HEK293 (cell line): ENCODE data around the gene SPPL2B.

Experiments
- MZF1 ChIP-seq: fragments of 450-650 bp; formaldehyde crosslinking; IDR thresholded peaks from 2 replicates; pipeline ENCODE4 v1.5.1; 2017; ENCODE audit warnings: missing biosample characterization, missing genetic modification characterization, borderline replicate concordance
- OVOL3 ChIP-seq: fragments of 450-650 bp; formaldehyde crosslinking; IDR thresholded peaks from 2 replicates; pipeline ENCODE4 v1.5.1; 2016; ENCODE audit warnings: missing biosample characterization, missing genetic modification characterization
- PRDM4 ChIP-seq: fragments of 450-650 bp; formaldehyde crosslinking; IDR thresholded peaks from 2 replicates; pipeline ENCODE4 v1.5.1; 2017; ENCODE audit warnings: missing biosample characterization, missing genetic modification characterization
- PRDM6 ChIP-seq: fragments of 450-650 bp; formaldehyde crosslinking; IDR thresholded peaks from 2 replicates; pipeline ENCODE4 v1.5.1; 2017; ENCODE audit warnings: missing biosample characterization, missing genetic modification characterization
- ZBTB1 ChIP-seq: fragments of 450-650 bp; formaldehyde crosslinking; IDR thresholded peaks from 2 replicates; pipeline ENCODE4 v1.5.1; 2016; ENCODE audit warnings: missing biosample characterization, missing genetic modification characterization
- ZBTB10 ChIP-seq: fragments of 450-650 bp; formaldehyde crosslinking; IDR thresholded peaks from 2 replicates; pipeline ENCODE4 v1.5.1; 2016; ENCODE audit warnings: missing biosample characterization, missing genetic modification characterization
- ZBTB20 ChIP-seq: fragments of 450-650 bp; formaldehyde crosslinking; IDR thresholded peaks from 2 replicates; pipeline ENCODE4 v1.5.1; 2016; ENCODE audit warnings: missing biosample characterization, missing genetic modification characterization
- ZFHX2 ChIP-seq: fragments of 450-650 bp; formaldehyde crosslinking; conservative IDR thresholded peaks from 2 replicates; pipeline ENCODE4 v1.5.1; 2016; ENCODE audit warnings: missing biosample characterization, missing genetic modification characterization
- ZNF133 ChIP-seq: fragments of 450-650 bp; formaldehyde crosslinking; IDR thresholded peaks from 2 replicates; pipeline ENCODE4 v1.5.1; 2016; ENCODE audit warnings: missing biosample characterization, missing genetic modification characterization
- ZNF24 ChIP-seq: fragments of 450-650 bp; formaldehyde crosslinking; IDR thresholded peaks from 2 replicates; pipeline ENCODE4 v1.5.1; 2016; ENCODE audit warnings: missing biosample characterization, missing genetic modification characterization
- ZNF248 ChIP-seq: fragments of 450-650 bp; formaldehyde crosslinking; IDR thresholded peaks from 2 replicates; pipeline ENCODE4 v1.5.1; 2017; ENCODE audit warnings: missing biosample characterization, missing genetic modification characterization
- ZNF266 ChIP-seq: fragments of 450-650 bp; formaldehyde crosslinking; IDR thresholded peaks from 2 replicates; pipeline ENCODE4 v1.5.1; 2016; ENCODE audit warnings: missing biosample characterization, missing genetic modification characterization, low read depth
- ZNF473 ChIP-seq: fragments of 450-650 bp; formaldehyde crosslinking; IDR thresholded peaks from 2 replicates; pipeline ENCODE4 v1.5.1; 2017; ENCODE audit warnings: missing biosample characterization, missing genetic modification characterization
- ZNF529 ChIP-seq: fragments of 450-650 bp; formaldehyde crosslinking; IDR thresholded peaks from 2 replicates; pipeline ENCODE4 v1.5.1; 2017; ENCODE audit warnings: missing genetic modification characterization, missing biosample characterization; ENCODE audit not compliant: insufficient replicate concordance
- ZNF555 ChIP-seq: fragments of 450-650 bp; formaldehyde crosslinking; conservative IDR thresholded peaks from 2 replicates; pipeline ENCODE4 v1.5.1; 2017; ENCODE audit warnings: missing biosample characterization, mild to moderate bottlenecking, missing genetic modification characterization, inconsistent platforms
- ZNF561 ChIP-seq: fragments of 450-650 bp; IDR thresholded peaks from 2 replicates; pipeline ENCODE4 v1.5.1; 2018; ENCODE audit warnings: missing biosample characterization, missing genetic modification characterization, borderline replicate concordance
- ZNF585B ChIP-seq: fragments of 450-650 bp; formaldehyde crosslinking; IDR thresholded peaks from 2 replicates; pipeline ENCODE4 v1.5.1; 2016; ENCODE audit warnings: missing biosample characterization, missing genetic modification characterization
- ZNF610 ChIP-seq: fragments of 450-650 bp; formaldehyde crosslinking; IDR thresholded peaks from 2 replicates; pipeline ENCODE4 v1.5.1; 2016; ENCODE audit warnings: missing biosample characterization, missing genetic modification characterization, borderline replicate concordance
- ZNF629 ChIP-seq: fragments of 450-650 bp; formaldehyde crosslinking; IDR thresholded peaks from 2 replicates; pipeline ENCODE4 v1.5.1; 2017; ENCODE audit warnings: missing biosample characterization, missing genetic modification characterization
- ZNF658 ChIP-seq: fragments of 450-650 bp; formaldehyde crosslinking; IDR thresholded peaks from 2 replicates; pipeline ENCODE4; 2016; ENCODE audit warnings: missing biosample characterization, missing genetic modification characterization
- ZNF677 ChIP-seq: fragments of 450-650 bp; IDR thresholded peaks from 2 replicates; pipeline ENCODE4 v1.5.0; 2018; ENCODE audit warnings: missing biosample characterization, mild to moderate bottlenecking, missing genetic modification characterization, moderate library complexity
- ZNF777 ChIP-seq: fragments of 450-650 bp; formaldehyde crosslinking; IDR thresholded peaks from 2 replicates; pipeline ENCODE4 v1.5.1; 2017; ENCODE audit warnings: missing biosample characterization, missing genetic modification characterization, borderline replicate concordance
- ZNF830 ChIP-seq: fragments of 450-650 bp; IDR thresholded peaks from 2 replicates; pipeline ENCODE4 v1.5.0; 2018; ENCODE audit warnings: missing biosample characterization, missing genetic modification characterization, low read depth, mild to moderate bottlenecking, moderate library complexity
- ZNF837 ChIP-seq: fragments of 450-650 bp; formaldehyde crosslinking; IDR thresholded peaks from 2 replicates; pipeline ENCODE4 v1.5.1; 2016; ENCODE audit warnings: missing biosample characterization, missing genetic modification characterization
- ZSCAN30 ChIP-seq: fragments of 450-650 bp; IDR thresholded peaks from 2 replicates; pipeline ENCODE4 v1.5.1; 2018; ENCODE audit warnings: missing biosample characterization, mild to moderate bottlenecking, missing genetic modification characterization, moderate library complexity
- TF ChIP-seq, protein P1 (sequence below): fragments of 450-650 bp; formaldehyde crosslinking; IDR thresholded peaks from 2 replicates; pipeline ENCODE4 v1.5.1; 2016; ENCODE audit warnings: missing biosample characterization, missing genetic modification characterization
- TF ChIP-seq, protein P2 (sequence below): fragments of 450-650 bp; formaldehyde crosslinking; IDR thresholded peaks from 2 replicates; pipeline ENCODE4 v1.5.1; 2016; ENCODE audit warnings: missing biosample characterization, missing genetic modification characterization, low read depth
- TF ChIP-seq, protein P3 (sequence below): fragments of 450-650 bp; formaldehyde crosslinking; IDR thresholded peaks from 2 replicates; pipeline ENCODE4 v1.5.1; 2017; ENCODE audit warnings: missing biosample characterization, missing genetic modification characterization

SPPL2B gene

DNA sequence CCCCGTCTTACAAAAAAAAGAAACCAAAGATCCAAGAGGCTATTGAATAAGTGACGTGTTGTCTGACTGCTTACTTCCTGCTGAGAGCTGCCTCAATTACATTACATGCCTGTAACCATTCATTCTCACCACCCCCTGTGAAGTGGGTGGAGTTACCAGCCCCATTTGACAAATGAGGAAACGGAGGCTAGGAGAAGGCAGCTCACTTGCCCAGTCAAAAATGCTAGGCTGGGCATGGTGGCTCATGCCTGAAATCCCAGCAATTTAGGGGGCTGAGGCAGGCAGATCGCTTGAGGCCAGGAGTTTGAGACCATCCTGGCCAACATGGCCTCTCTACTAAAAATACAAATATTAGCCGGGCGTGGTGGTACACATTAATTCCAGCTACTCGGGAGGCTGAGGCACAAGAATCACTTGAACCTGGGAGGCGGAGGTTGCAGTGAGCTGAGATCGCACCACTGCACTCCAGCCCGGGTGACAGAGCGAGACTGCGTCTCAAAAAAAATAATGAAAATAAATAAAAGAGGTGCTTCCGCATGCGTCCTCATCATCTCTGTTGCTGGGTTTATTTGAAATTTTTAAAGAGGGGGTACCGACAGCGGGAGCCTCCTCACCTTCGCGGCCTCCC is 597 bp upstream of the SPPL2B start (continued):
- TF ChIP-seq PRDM4 (tag by site-specific recombination) (no peak), ZNF629 (tag by site-specific recombination) (peak; percentile 83), ZNF248 (tag by site-specific recombination) (no peak), ZNF561 (no peak), ZBTB1 (tag by site-specific recombination) (no peak), ZFHX2 (no peak), ZNF837 (tag by site-specific recombination) (no peak), ZNF266 (tag by site-specific recombination) (no peak), ZNF585B (tag by site-specific recombination) (no peak), ZNF529 (tag by site-specific recombination) (no peak), ZNF777 (tag by site-specific recombination) (no peak), PRDM6 (tag by site-specific recombination) (no peak), ZNF830 (tag by site-specific recombination) (no peak), ZNF677 (no peak), ZNF555 (tag by site-specific recombination) (no peak), ZBTB20 (tag by site-specific recombination) (no peak), MZF1 (tag by site-specific recombination) (no peak), ZSCAN30 (tag by site-specific recombination) (no peak), ZNF658 (no peak), ZNF24 (tag by site-specific recombination) (peak; percentile 78; the same call in 1 of the 2 replicates), ZNF610 (no peak), ZNF473 (tag by site-specific recombination) (no peak), ZBTB10 (tag by site-specific recombination) (0 out of 2 replicates have a peak, but pooled peaks have one; percentile 29), OVOL3 (no peak), ZNF133 (no peak)
- TF ChIP-seq, protein P1, sequence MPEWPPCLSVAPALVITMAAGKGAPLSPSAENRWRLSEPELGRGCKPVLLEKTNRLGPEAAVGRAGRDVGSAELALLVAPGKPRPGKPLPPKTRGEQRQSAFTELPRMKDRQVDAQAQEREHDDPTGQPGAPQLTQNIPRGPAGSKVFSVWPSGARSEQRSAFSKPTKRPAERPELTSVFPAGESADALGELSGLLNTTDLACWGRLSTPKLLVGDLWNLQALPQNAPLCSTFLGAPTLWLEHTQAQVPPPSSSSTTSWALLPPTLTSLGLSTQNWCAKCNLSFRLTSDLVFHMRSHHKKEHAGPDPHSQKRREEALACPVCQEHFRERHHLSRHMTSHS (tag by site-specific recombination): no peak
- TF ChIP-seq, protein P2, sequence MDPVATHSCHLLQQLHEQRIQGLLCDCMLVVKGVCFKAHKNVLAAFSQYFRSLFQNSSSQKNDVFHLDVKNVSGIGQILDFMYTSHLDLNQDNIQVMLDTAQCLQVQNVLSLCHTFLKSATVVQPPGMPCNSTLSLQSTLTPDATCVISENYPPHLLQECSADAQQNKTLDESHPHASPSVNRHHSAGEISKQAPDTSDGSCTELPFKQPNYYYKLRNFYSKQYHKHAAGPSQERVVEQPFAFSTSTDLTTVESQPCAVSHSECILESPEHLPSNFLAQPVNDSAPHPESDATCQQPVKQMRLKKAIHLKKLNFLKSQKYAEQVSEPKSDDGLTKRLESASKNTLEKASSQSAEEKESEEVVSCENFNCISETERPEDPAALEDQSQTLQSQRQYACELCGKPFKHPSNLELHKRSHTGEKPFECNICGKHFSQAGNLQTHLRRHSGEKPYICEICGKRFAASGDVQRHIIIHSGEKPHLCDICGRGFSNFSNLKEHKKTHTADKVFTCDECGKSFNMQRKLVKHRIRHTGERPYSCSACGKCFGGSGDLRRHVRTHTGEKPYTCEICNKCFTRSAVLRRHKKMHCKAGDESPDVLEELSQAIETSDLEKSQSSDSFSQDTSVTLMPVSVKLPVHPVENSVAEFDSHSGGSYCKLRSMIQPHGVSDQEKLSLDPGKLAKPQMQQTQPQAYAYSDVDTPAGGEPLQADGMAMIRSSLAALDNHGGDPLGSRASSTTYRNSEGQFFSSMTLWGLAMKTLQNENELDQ (tag by site-specific recombination): no peak
- TF ChIP-seq, protein P3, sequence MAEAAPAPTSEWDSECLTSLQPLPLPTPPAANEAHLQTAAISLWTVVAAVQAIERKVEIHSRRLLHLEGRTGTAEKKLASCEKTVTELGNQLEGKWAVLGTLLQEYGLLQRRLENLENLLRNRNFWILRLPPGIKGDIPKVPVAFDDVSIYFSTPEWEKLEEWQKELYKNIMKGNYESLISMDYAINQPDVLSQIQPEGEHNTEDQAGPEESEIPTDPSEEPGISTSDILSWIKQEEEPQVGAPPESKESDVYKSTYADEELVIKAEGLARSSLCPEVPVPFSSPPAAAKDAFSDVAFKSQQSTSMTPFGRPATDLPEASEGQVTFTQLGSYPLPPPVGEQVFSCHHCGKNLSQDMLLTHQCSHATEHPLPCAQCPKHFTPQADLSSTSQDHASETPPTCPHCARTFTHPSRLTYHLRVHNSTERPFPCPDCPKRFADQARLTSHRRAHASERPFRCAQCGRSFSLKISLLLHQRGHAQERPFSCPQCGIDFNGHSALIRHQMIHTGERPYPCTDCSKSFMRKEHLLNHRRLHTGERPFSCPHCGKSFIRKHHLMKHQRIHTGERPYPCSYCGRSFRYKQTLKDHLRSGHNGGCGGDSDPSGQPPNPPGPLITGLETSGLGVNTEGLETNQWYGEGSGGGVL (tag by site-specific recombination): no peak
